Right lobe of liver (tissue), 6 donors: ENCODE results near the gene TOM1. TPM values are rescaled to one million over a fixed set of nuclear protein-coding genes. Genes with fewer than 3 reads are reported as not detected.

ENCODE experiments used
- ATAC-seq, 4 donors: fragments of 200-7000 bp; cut with Tn5 transposase; one replicate each; pipeline ENCODE4 v1.9.1; 2020; ENCODE audit warnings: mild to moderate bottlenecking in 4 of 4, moderate library complexity in 4 of 4
- DNase-seq, 3 donors: peaks; one replicate each; pipeline ENCODE4 v3.0.0-alpha.2; 2020
- H3K27ac ChIP-seq, 3 donors: fragments of 200-600 bp; one replicate each; pipeline ENCODE4 v1.8.0; 2022
- H3K27me3 ChIP-seq, 2 donors: fragments of 200-600 bp; one replicate each; pipeline ENCODE4 v1.8.0; 2022
- H3K36me3 ChIP-seq, 4 donors: fragments of 200-600 bp; sonication (generic) in 1 of 4; one replicate each; pipeline versions ENCODE4 v1.5.1 to v1.8.0; 2017 to 2022; ENCODE audit warnings: control low read depth in 1 of 4
- H3K4me1 ChIP-seq, 4 donors: fragments of 200-600 bp; sonication (generic) in 1 of 4; one replicate each; pipeline versions ENCODE4 v1.5.1 to v1.8.0; 2017 to 2022; ENCODE audit warnings: control low read depth in 1 of 4
- H3K4me3 ChIP-seq, 3 donors: fragments of 200-600 bp; one replicate each; pipeline ENCODE4 v1.8.0; 2022
- H3K9me3 ChIP-seq, 4 donors: fragments of 200-600 bp; sonication (generic) in 1 of 4; one replicate each; pipeline versions ENCODE4 v1.5.1 to v1.8.0; 2017 to 2022; ENCODE audit warnings: control low read depth in 1 of 4
- CTCF ChIP-seq, 4 donors: fragments of 200-600 bp in 3 of 4; fragments of 450-650 bp in 1 of 4; IDR thresholded peaks; one replicate each; pipeline versions ENCODE4 v1.5.1 to v1.8.0; 2016 to 2022; ENCODE audit warnings: antibody characterized with exemption in 4 of 4, mild to moderate bottlenecking in 2 of 4
- POLR2A ChIP-seq: fragments of 450-650 bp; IDR thresholded peaks from one replicate; pipeline ENCODE4 v1.6.1; 2017; ENCODE audit warnings: antibody characterized with exemption, mild to moderate bottlenecking
- WGBS: methylation state at CpG from one replicate; pipeline ENCODE4 v1.1.6; 2018; ENCODE audit warnings: low coverage, low lambda C conversion rate; ENCODE audit not compliant: insufficient coverage; ENCODE audit errors: missing lambda C conversion rate; 5-methylcytosine and 5-hydroxymethylcytosine counted together
- intact Hi-C, 2 donors: fragments of 100-400 bp; cut with DNase I; formaldehyde crosslinking; loops; one replicate each; pipeline versions ENCODE4 v1.11.2 to v1.14.1; 2022
- microRNA-seq, 2 donors: library from miRNA; unstranded; fragments of <30 nt; microRNA quantifications; one replicate each; pipeline ENCODE4, GENCODE V29; 2019 to 2020
- small RNA-seq, 2 experiments: library from RNA; depleted of rRNA; stranded (forward); fragments of <200 nt; gene quantifications; one replicate each; pipeline ENCODE3, GENCODE V24; 2016
- total RNA-seq, 6 experiments: library from RNA; depleted of rRNA in 2 of 6; stranded (reverse); fragments of >200 nt in 2 of 6; fragmentation: NEBNext Ultra II Directional in 3 of 6; extraction: Animal tissue kit (Norgen Biotek cat#: 25700) in 3 of 6; gene quantifications; one replicate each; pipeline versions ENCODE4 v1.1.0 to v1.2.4, GENCODE V29; 2016 to 2023
- donor health status: DM: no; HTN: yes; CAD: no.
- donor health status: DM: no; HTN: no; CAD: no.
- donor health status: DM: no; HTN: no; CAD: no.
- donor health status: DM: no; HTN: yes; CAD: no.
- donor health status: DM: no; HTN: yes; CAD: no.

The TOM1 gene
- total RNA-seq, 6 experiments from 2014 or later = 45.0 to 124 (median 54.0) TPM

GRCh38 chr22:35397095-35397904 lies 97.6 kb downstream of the TOM1 start:
- WGBS = 34% methylated on average over 13 of the region's 13 CpGs
- Histone ChIP-seq H3K27me3 (no peaks in the 10 kb centered on the region), H3K9me3 (no peaks in the 10 kb centered on the region), H3K4me3 (peak overlapping the region in 2 of 3 donors; percentile 5 to 16), H3K27ac (peak overlapping the region; percentile 61 to 79 (median 69)), H3K36me3 (no peaks in the 10 kb centered on the region), H3K4me1 (peaks cover 0 to 47% (median 25%) of the 10 kb centered on the region in 4 donors)
- DNase-seq = peak in 2 of 3 donors; percentile 57 to 72
- ATAC-seq = peak; percentile 52 to 71 (median 66)
- TF ChIP-seq CTCF (IDR thresholded peaks at IDR 0.05) (peak in 1 of 4 donors; percentile 8), POLR2A (no peak)
- intact Hi-C loops = no loop called here

Small RNAs within 50 kb of the gene (microRNA-seq; reads per million reads assigned to microRNA genes)
- 12.1 to 18.7 reads per million in 2 donors for gene MIR3909
- 0 reads per million in 2 donors for gene MIR6069

Small RNAs within 50 kb of the gene (small RNA-seq; reads per million reads assigned to genes)
- 0.97 to 1.6 reads per million in 2 experiments for gene MIR3909
- 0 reads per million in 2 experiments for gene MIR6069

Other genes starting within 250 kb of the TOM1 start
- not detected for gene ISX, start 233.7 kb upstream of the TOM1 start, total RNA-seq
- 1 to 10 TPM; 4.6 to 8.2 (median 5.7) TPM for gene HMGXB4, start 42.4 kb upstream of the TOM1 start, total RNA-seq
- 100 to 1,000 TPM in 1 of 6 experiments, 10 to 100 TPM in 5; 15.7 to 255 (median 47.2) TPM for gene HMOX1, start 81.2 kb downstream of the TOM1 start, total RNA-seq
- 10 to 100 TPM in 4 of 6 experiments, 1 to 10 TPM in 2; 6.7 to 35.9 (median 13.4) TPM for gene MCM5, start 100.2 kb downstream of the TOM1 start, total RNA-seq
- gene RASD2, start 240.9 kb downstream of the TOM1 start, total RNA-seq = under 1 TPM in 4 of 6 experiments, not detected in 2; 0.05 to 0.20 (median 0.07) TPM